Esophagus squamous epithelium (tissue), 5 donors: ENCODE results near the gene IRX6. TPM values are rescaled to one million over a fixed set of nuclear protein-coding genes. Genes with fewer than 3 reads are reported as not detected.
A peak's percentile ranks its signal among the peaks of the same experiment; 100 is the strongest.

Source experiments
- DNase-seq: peaks from one replicate; lab custom pipeline; 2025; lab: John Stamatoyannopoulos, UW
- H3K27ac ChIP-seq, 4 donors: fragments of 200-600 bp; sonication (generic); one replicate each; pipeline ENCODE4 v1.5.1; 2016 to 2019; ENCODE audit warnings: mild to moderate bottlenecking in 1 of 4
- H3K27me3 ChIP-seq, 4 donors: fragments of 200-600 bp; sonication (generic); 1 replicate in 3 of 4; 2 replicates in 1 of 4; pipeline versions ENCODE4 v1.5.1 to v1.6.0; 2017 to 2021; ENCODE audit warnings: antibody characterized with exemption in 1 of 4
- H3K36me3 ChIP-seq, 3 donors: fragments of 200-600 bp; sonication (generic); one replicate each; pipeline ENCODE4 v1.5.1; 2016 to 2019
- H3K4me1 ChIP-seq, 3 donors: fragments of 200-600 bp; sonication (generic); one replicate each; pipeline ENCODE4 v1.5.1; 2017 to 2019
- H3K4me3 ChIP-seq, 4 donors: fragments of 200-600 bp; sonication (generic); 1 replicate in 3 of 4; 2 replicates in 1 of 4; pipeline ENCODE4 v1.5.1; 2016 to 2019; ENCODE audit warnings: mild to moderate bottlenecking in 2 of 4, moderate library complexity in 1 of 4
- H3K9me3 ChIP-seq, 3 donors: fragments of 200-600 bp; sonication (generic); one replicate each; pipeline ENCODE4 v1.5.1; 2016 to 2019
- POLR2A ChIP-seq, 4 donors: fragments of 450-650 bp; IDR thresholded peaks; one replicate each; pipeline ENCODE4 v1.6.1; 2017; ENCODE audit warnings: antibody characterized with exemption in 4 of 4, mild to moderate bottlenecking in 4 of 4, moderate library complexity in 3 of 4
- WGBS, 2 donors: methylation state at CpG; one replicate each; pipeline ENCODE4 v1.1.5; 2018; 5-methylcytosine and 5-hydroxymethylcytosine counted together
- intact Hi-C: fragments of 100-400 bp; cut with DNase I; formaldehyde crosslinking; loops from one replicate; pipeline ENCODE4 v1.15.0; 2022
- total RNA-seq, 4 donors: library from RNA; depleted of rRNA; stranded (reverse); fragments of >200 nt; gene quantifications; one replicate each; pipeline ENCODE4 v1.1.0, GENCODE V29; 2016
- TF ChIP-seq, protein P1 (sequence below), 6 experiments: fragments of 450-650 bp in 4 of 6; fragments of 200-600 bp in 2 of 6; sonication (generic) in 2 of 6; IDR thresholded peaks; one replicate each; pipeline ENCODE4 v1.5.1; 2016 to 2019; ENCODE audit warnings: antibody characterized with exemption in 6 of 6, mild to moderate bottlenecking in 4 of 6, moderate library complexity in 4 of 6
- donor health status: DM: yes; HTN: yes; CAD: no.

IRX6 gene
- total RNA-seq, 4 donors from 2014 or later: 0.18 to 0.91 (median 0.56) TPM

DNA sequence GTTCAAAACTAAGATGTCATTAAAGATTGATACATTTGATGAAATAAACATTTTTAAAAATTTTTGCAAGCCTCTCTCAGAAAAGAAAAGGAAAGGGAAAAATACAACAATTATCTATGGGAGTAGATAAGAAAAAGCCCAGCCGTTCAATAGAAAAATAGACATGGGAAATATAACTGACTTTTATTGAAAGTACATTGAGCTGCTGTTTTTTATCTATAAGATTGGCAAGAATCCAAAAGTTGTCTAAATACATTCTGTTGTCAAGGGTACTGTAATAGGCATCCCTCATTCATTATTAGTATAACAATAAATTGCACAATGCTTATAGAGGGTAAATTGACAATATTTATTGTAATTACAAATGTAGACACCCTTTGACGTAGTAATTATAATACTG, 38.4 kb upstream of the IRX6 start:
- no peak for TF ChIP-seq POLR2A (IDR thresholded peaks at IDR 0.05)
- TF ChIP-seq, protein P1, sequence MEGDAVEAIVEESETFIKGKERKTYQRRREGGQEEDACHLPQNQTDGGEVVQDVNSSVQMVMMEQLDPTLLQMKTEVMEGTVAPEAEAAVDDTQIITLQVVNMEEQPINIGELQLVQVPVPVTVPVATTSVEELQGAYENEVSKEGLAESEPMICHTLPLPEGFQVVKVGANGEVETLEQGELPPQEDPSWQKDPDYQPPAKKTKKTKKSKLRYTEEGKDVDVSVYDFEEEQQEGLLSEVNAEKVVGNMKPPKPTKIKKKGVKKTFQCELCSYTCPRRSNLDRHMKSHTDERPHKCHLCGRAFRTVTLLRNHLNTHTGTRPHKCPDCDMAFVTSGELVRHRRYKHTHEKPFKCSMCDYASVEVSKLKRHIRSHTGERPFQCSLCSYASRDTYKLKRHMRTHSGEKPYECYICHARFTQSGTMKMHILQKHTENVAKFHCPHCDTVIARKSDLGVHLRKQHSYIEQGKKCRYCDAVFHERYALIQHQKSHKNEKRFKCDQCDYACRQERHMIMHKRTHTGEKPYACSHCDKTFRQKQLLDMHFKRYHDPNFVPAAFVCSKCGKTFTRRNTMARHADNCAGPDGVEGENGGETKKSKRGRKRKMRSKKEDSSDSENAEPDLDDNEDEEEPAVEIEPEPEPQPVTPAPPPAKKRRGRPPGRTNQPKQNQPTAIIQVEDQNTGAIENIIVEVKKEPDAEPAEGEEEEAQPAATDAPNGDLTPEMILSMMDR (IDR thresholded peaks at IDR 0.05): no peak
- intact Hi-C loops: no loop called here
- Histone ChIP-seq H3K27ac (no peak overlapping the region), H3K36me3 (no peaks in the 10 kb centered on the region), H3K27me3 (peaks cover 0 to 13% (median 0%) of the 10 kb centered on the region in 4 donors), H3K4me3 (no peak overlapping the region), H3K4me1 (peaks cover 0 to 5% (median 3%) of the 10 kb centered on the region in 3 donors), H3K9me3 (peaks cover 0 to 18% (median 7%) of the 10 kb centered on the region in 3 donors)
- no peak for DNase-seq
- 57 to 60% methylated on average over 2 of the region's 2 CpGs for WGBS, 2 donors

DNA sequence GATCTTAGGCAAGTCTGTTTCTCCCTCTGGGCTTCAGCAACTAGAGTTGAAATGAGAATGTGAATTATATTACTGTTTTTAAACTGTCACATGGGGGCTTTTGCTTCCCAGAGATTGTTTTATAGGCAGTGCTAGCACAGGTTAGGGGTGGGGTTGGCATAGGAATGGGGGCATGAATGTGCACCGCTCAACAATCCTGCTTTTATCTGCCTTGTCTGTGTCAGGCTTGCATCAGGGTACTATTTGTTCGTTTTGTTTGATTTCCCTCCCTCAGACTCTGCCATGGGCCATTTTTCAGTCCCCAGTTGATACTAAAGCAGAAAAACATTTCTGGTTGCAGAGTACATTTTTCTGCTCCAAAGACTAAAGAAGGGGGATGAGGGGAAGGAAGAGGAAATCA, 34.6 kb upstream of the IRX6 start:
- DNase-seq: no peak
- H3K9me3 ChIP-seq: peaks cover 0 to 18% (median 7%) of the 10 kb centered on the region in 3 donors
- TF ChIP-seq, protein P1 (IDR thresholded peaks at IDR 0.05): no peak
- no peak for TF ChIP-seq POLR2A (IDR thresholded peaks at IDR 0.05)
- H3K4me3 ChIP-seq: no peak overlapping the region
- H3K27ac ChIP-seq: no peak overlapping the region
- no peaks in the 10 kb centered on the region for H3K4me1 ChIP-seq
- intact Hi-C loops: no loop called here
- H3K36me3 ChIP-seq: no peaks in the 10 kb centered on the region
- no peaks in the 10 kb centered on the region for H3K27me3 ChIP-seq
- WGBS, 2 donors: 53 to 71% methylated on average over 2 of the region's 2 CpGs

DNA sequence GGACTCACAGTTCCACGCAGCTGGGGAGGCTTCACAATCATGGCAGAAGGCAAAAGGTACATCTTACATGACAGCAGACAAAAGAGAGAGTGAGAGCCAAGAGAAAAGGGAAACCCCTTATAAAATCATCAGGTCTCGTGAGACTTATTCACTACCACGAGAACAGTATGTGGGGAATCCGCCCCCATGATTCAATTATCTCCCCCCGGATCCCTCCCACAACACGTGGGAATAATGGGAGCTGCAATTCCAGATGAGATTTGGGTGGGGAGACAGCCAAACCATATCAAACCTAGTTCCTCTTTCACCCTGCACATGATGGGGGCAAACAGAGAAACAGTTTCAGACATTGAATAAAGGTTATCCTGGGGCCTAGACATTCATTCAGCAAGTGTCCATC, 32.2 kb upstream of the IRX6 start:
- Histone ChIP-seq H3K27ac (no peak overlapping the region), H3K36me3 (no peaks in the 10 kb centered on the region), H3K9me3 (peaks cover 0 to 18% (median 7%) of the 10 kb centered on the region in 3 donors), H3K4me3 (no peak overlapping the region), H3K4me1 (peaks cover 0 to 6% (median 0%) of the 10 kb centered on the region in 3 donors), H3K27me3 (no peaks in the 10 kb centered on the region)
- intact Hi-C loops: no loop called here
- 74 to 100% methylated on average over 1 to 6 of the region's 6 CpGs for WGBS, 2 donors
- DNase-seq: no peak
- no peak for TF ChIP-seq POLR2A (IDR thresholded peaks at IDR 0.05)
- TF ChIP-seq, protein P1 (IDR thresholded peaks at IDR 0.05): no peak

DNA sequence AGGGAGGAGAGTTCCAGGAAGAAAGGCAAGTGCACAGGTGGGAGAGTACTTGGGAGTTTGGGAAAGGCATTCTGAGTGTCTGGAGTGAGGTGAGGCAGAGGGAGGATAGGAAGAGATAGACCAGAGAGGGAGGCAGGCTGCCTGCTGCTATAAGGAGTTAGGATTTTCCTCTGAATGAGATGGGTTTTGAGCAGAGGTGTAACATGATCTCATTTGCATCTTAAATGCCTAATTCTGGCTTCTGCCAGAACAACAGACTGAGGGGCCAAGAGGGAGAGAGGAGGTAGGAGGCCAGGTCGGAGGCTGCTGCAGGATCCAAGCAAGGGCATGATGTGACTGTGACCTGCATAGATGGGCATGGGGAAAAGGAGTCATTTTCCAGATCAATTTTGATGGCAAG, 31.5 kb upstream of the IRX6 start:
- H3K4me3 ChIP-seq: no peak overlapping the region
- intact Hi-C loops: no loop called here
- TF ChIP-seq, protein P1 (IDR thresholded peaks at IDR 0.05): no peak
- TF ChIP-seq POLR2A (IDR thresholded peaks at IDR 0.05): no peak

DNA sequence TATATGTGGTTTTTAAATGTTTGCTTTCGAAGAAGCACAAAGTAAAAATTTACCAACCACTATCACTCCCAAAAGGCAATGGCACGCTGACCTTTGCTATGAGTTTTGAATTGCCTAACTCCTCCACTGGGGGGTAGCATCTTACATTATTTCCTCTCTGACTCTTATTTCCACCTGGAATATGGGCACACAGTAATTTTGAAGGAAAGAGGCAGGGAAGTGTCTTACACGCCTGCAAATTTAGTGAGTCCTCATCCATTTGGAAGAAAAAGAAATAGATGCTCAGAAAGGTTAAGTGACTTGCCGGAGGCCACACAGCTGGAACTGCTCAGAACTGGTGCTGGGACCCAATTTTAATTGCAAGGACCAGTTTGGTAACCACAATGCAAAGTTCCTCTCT, 29.9 kb upstream of the IRX6 start:
- Histone ChIP-seq H3K27me3 (peaks cover 0 to 9% (median 0%) of the 10 kb centered on the region in 4 donors), H3K9me3 (peaks cover 0 to 7% (median 0%) of the 10 kb centered on the region in 3 donors), H3K4me3 (no peak overlapping the region), H3K4me1 (peaks cover 0 to 14% (median 0%) of the 10 kb centered on the region in 3 donors), H3K27ac (no peak overlapping the region), H3K36me3 (no peaks in the 10 kb centered on the region)
- TF ChIP-seq, protein P1 (IDR thresholded peaks at IDR 0.05): peak in 2 of 6 experiments; percentile 5 to 19
- TF ChIP-seq POLR2A (IDR thresholded peaks at IDR 0.05): no peak
- no peak for DNase-seq
- 77 to 81% methylated on average over 4 of the region's 4 CpGs for WGBS, 2 donors
- intact Hi-C loops: no loop called here

More for the DNA sequence above, 31.5 kb upstream of the IRX6 start:
- Histone ChIP-seq H3K36me3 (no peaks in the 10 kb centered on the region), H3K4me1 (peaks cover 0 to 13% (median 0%) of the 10 kb centered on the region in 3 donors), H3K27ac (no peak overlapping the region), H3K9me3 (peaks cover 0 to 17% (median 5%) of the 10 kb centered on the region in 3 donors), H3K27me3 (peaks cover 0 to under 1% (median 0%) of the 10 kb centered on the region in 4 donors)
- 61 to 73% methylated on average over 1 of the region's 1 CpG for WGBS, 2 donors
- no peak for DNase-seq
